Small intestine (tissue), 7 donors: Measurements from ENCODE around the gene ADAMTS14. TPM values are rescaled to one million over a fixed set of nuclear protein-coding genes. Genes with fewer than 3 reads are reported as not detected.
"Not testable (repeated sequence)": the region's sequence is repeated elsewhere in the genome, so short reads cannot be mapped to it uniquely, and the experiment has no call there.

ENCODE experiments used
- DNase-seq, 2 donors: peaks; one replicate each; pipeline versions ENCODE4 v3.0.0 to v3.0.0-alpha.2; 2013
- FAIRE-seq: peaks from 2 replicates; lab custom pipeline; 2012; peaks lifted over from hg19 to GRCh38; lab: Jason Lieb, UNC
- H3K27ac ChIP-seq, 3 donors: one replicate each; pipeline ENCODE4 v1.5.1; 2013; ENCODE audit warnings: low read length in 2 of 3, mild to moderate bottlenecking in 2 of 3, control low read depth in 1 of 3, inconsistent platforms in 1 of 3, low read depth in 1 of 3, moderate library complexity in 1 of 3
- H3K27me3 ChIP-seq, 3 donors: one replicate each; pipeline ENCODE4 v1.6.1; 2013; ENCODE audit warnings: low read length in 3 of 3, inconsistent platforms in 1 of 3; ENCODE audit not compliant: control insufficient read depth in 3 of 3, insufficient read depth in 3 of 3
- H3K36me3 ChIP-seq, 3 donors: one replicate each; pipeline ENCODE4 v1.6.1; 2013; ENCODE audit warnings: low read length in 3 of 3, inconsistent platforms in 1 of 3, low read depth in 1 of 3, mild to moderate bottlenecking in 1 of 3, moderate library complexity in 1 of 3; ENCODE audit not compliant: control insufficient read depth in 3 of 3, insufficient read depth in 2 of 3
- H3K4me1 ChIP-seq, 3 donors: one replicate each; pipeline ENCODE4 v1.6.1; 2013; ENCODE audit warnings: low read length in 2 of 3, inconsistent platforms in 1 of 3, low read depth in 1 of 3, mild to moderate bottlenecking in 1 of 3, moderate library complexity in 1 of 3; ENCODE audit not compliant: control insufficient read depth in 3 of 3, insufficient read depth in 2 of 3
- H3K4me3 ChIP-seq, 3 donors: one replicate each; pipeline ENCODE4 v1.5.1; 2013; ENCODE audit warnings: low read length in 3 of 3, control low read depth in 1 of 3, inconsistent platforms in 1 of 3, low read depth in 1 of 3, mild to moderate bottlenecking in 1 of 3, moderate library complexity in 1 of 3
- H3K9me3 ChIP-seq, 2 donors: one replicate each; pipeline ENCODE4 v1.6.1; 2013; ENCODE audit warnings: low read depth in 1 of 2, low read length in 1 of 2; ENCODE audit not compliant: control insufficient read depth in 2 of 2, insufficient read depth in 1 of 2
- WGBS, 3 donors: extraction: QIAGEN DNeasy Blood & Tissue Kit; methylation state at CpG; one replicate each; pipeline ENCODE4 v1.1.7; 2013; 5-methylcytosine and 5-hydroxymethylcytosine counted together
- polyA plus RNA-seq, 4 donors: library from polyadenylated mRNA; stranded (reverse) in 3 of 4; unstranded in 1 of 4; fragments of 200-250 nt in 3 of 4; fragments of 120-200 nt in 1 of 4; gene quantifications; one replicate each; pipeline versions ENCODE4 v1.2.1 to v1.2.3, GENCODE V29; 2013
- donor health status: healthy with polysubstance abuse.
- donor health status: control.
- donor health status: control.
- donor health status: Bipolar disorder and iron deficiency.
- donor health status: healthy.

Gene ADAMTS14
- polyA plus RNA-seq, 4 donors: 0.45 to 7.7 (median 0.79) TPM

GRCh38 chr10:70762441-70763175, 90.3 kb downstream of the ADAMTS14 start:
- 74 to 80% (median 79%) methylated on average over 7 of the region's 7 CpGs for WGBS, 3 donors
- peaks cover 0 to 12% of the 10 kb centered on the region in 2 donors for H3K9me3 ChIP-seq
- no peak for DNase-seq
- no peak overlapping the region for H3K4me3 ChIP-seq
- no peak for FAIRE-seq
- peaks cover 0 to 9% (median 0%) of the 10 kb centered on the region in 3 donors for H3K36me3 ChIP-seq
- H3K4me1 ChIP-seq: no peaks in the 10 kb centered on the region
- H3K27ac ChIP-seq: no peak overlapping the region
- no peaks in the 10 kb centered on the region for H3K27me3 ChIP-seq

DNA sequence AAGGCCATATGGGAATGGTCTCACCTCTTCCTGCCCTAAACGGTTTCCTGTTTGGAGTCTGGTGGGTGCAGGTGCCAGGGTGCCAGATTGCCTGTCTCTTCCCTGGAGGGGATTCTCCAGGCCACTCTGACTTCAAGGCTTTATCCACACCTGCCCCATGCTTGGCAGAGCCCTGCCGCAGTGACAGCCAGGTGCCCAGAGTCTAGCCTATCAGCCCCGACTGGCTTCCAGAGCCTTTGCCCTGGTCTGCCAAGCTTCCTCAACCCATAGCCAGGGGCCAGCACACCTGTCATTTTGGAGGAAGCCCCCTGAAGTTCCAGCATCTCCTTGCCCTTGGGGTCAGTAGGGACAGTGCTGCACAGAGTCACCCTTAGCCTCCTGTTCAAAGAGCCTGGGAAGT, 91.3 kb downstream of the ADAMTS14 start:
- peaks cover 0 to 3% (median 0%) of the 10 kb centered on the region in 3 donors for H3K36me3 ChIP-seq
- FAIRE-seq (no peak), DNase-seq (no peak)
- H3K27ac ChIP-seq: no peak overlapping the region
- 48 to 65% (median 55%) methylated on average over 3 of the region's 3 CpGs for whole genome bisulfite sequencing, 3 donors
- no peaks in the 10 kb centered on the region for H3K4me1 ChIP-seq
- peaks cover 0 to 12% of the 10 kb centered on the region in 2 donors for H3K9me3 ChIP-seq
- no peaks in the 10 kb centered on the region for H3K27me3 ChIP-seq
- no peak overlapping the region for H3K4me3 ChIP-seq

DNA sequence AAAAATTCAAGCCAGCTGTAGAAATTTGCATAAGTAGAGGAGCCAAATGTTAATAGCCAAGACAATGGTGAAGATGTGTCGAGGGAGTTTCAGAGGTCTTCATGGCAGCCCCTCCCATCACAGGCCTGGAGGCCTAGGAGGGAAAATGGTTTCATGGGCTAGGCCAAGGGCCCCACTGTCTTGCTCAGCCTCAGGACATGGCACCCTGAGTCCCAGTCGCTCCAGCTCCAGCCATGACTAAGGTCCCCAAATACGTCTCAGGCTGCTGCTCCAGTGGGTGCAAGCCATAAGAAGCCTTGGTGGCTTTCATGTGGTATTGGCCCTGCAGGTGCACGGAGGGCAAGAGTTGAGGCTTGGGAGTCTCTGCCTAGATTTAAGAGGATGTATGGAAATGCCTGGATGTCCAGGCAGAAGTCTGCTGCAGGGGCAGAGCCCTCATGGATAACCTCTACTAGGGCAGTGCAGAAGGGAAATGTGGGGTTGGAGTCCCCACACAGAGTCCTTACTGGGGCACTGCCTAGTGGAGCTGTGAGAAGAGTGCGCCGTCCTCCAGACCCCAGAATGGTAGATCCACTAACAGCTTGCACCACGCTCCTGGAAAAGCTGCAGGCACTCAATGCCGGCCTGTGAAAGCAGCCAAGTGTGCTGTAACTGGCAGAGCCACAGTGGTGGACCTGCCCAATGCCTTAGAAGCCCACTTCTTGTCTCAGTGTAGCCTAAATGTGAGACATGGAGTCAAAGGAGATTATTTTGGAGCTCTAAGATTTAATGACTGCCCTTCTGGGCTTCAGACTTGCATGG, 93.7 kb downstream of the ADAMTS14 start:
- H3K4me3 ChIP-seq: no peak overlapping the region
- H3K4me1 ChIP-seq: peaks cover 0 to 3% (median 0%) of the 10 kb centered on the region in 3 donors
- 85 to 95% (median 94%) methylated on average over 8 of the region's 8 CpGs for WGBS, 3 donors
- peaks cover 0 to 12% of the 10 kb centered on the region in 2 donors for H3K9me3 ChIP-seq
- H3K36me3 ChIP-seq: no peaks in the 10 kb centered on the region
- H3K27me3 ChIP-seq: no peaks in the 10 kb centered on the region
- FAIRE-seq: no peak
- no peak overlapping the region for H3K27ac ChIP-seq
- no peak for DNase-seq

- not testable (repeated sequence) for H3K4me3 ChIP-seq, H3K27me3 ChIP-seq, DNase-seq, FAIRE-seq, H3K36me3 ChIP-seq, H3K4me1 ChIP-seq, H3K27ac ChIP-seq
- peaks cover 0 to 12% of the 10 kb centered on the region in 2 donors for H3K9me3 ChIP-seq
- 74 to 78% (median 75%) methylated on average over 6 of the region's 6 CpGs for WGBS, 3 donors
These were observed 95.8 kb downstream of the ADAMTS14 start for GRCh38 chr10:70768026-70768685.

DNA sequence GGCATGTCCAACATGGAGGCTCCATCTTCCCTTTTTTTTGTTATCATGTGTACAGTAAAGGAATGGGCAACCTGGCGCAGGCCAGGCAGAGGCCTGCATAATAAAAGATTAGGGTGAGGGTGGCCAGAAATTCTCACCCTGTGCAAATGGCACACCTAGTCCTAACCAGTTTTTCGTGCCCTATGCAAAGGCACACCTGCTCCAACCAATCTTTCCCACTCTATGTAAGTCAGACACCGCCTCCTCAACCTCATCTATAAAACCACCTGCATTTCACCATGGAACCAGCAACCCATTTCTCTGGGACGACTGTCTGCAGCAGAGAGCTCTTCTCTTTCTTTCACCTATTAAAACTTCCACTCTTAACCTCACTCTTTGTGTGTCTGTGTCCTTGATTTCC, 96.8 kb downstream of the ADAMTS14 start:
- no peaks in the 10 kb centered on the region for H3K36me3 ChIP-seq
- peaks cover 0 to 7% (median 0%) of the 10 kb centered on the region in 3 donors for H3K4me1 ChIP-seq
- peaks cover 0 to 12% of the 10 kb centered on the region in 2 donors for H3K9me3 ChIP-seq
- no peak for FAIRE-seq
- no peak overlapping the region for H3K4me3 ChIP-seq
- H3K27ac ChIP-seq: no peak overlapping the region
- 82 to 87% (median 83%) methylated on average over 4 of the region's 4 CpGs for WGBS, 3 donors
- H3K27me3 ChIP-seq: no peaks in the 10 kb centered on the region
- DNase-seq: no peak

GRCh38 chr10:70770001-70770400, 97.7 kb downstream of the ADAMTS14 start:
- Histone ChIP-seq H3K4me1 (peaks cover 0 to 10% (median 0%) of the 10 kb centered on the region in 3 donors), H3K27ac (no peak overlapping the region), H3K4me3 (no peak overlapping the region), H3K27me3 (no peaks in the 10 kb centered on the region), H3K9me3 (peaks cover 0 to 12% of the 10 kb centered on the region in 2 donors), H3K36me3 (no peaks in the 10 kb centered on the region)
- DNase-seq: peak in 1 of 2 donors; percentile 50
- no peak for FAIRE-seq
- 75 to 85% (median 81%) methylated on average over 2 of the region's 2 CpGs for WGBS, 3 donors

- 79 to 91% (median 84%) methylated on average over 7 of the region's 7 CpGs for WGBS, 3 donors
- H3K27me3 ChIP-seq, H3K9me3 ChIP-seq, H3K27ac ChIP-seq, H3K4me3 ChIP-seq, DNase-seq, H3K36me3 ChIP-seq, FAIRE-seq: not testable (repeated sequence)
- H3K4me1 ChIP-seq: peaks cover 0 to 11% (median 0%) of the 10 kb centered on the region in 3 donors
These were observed 98.2 kb downstream of the ADAMTS14 start for GRCh38 chr10:70770516-70770915.
